ENCODE results near the gene LSAMP.

LSAMP gene

DNA sequence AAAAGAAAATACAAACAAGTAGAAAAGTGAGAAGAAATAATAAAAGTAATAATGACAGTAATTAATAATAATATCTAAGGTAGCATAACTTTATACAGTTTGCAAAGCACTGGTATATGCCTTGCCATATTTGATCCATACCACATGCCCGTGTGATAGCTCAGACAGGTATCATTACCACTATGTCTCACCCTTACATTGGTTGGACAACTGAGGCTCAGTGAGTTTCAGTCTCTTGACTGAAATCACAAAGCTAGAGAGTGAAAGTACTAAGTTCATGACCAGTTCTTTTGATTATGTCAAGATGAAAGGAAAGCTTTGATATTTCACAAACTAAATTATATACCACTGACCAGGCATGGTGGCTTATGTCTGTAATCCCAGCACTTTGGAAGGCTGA lies 413.1 kb downstream of the LSAMP start:
- DNase-seq (ENCODE audit: low read depth in 2 of 2, low spot score in 1 of 2): no peak

- no peak for DNase-seq (ENCODE audit: low read depth in 2 of 2, low spot score in 1 of 2)
Observed at GRCh38 chr3:116030131-116030850, 415.0 kb downstream of the LSAMP start.

- no peak for DNase-seq (ENCODE audit: low read depth in 2 of 2, low spot score in 1 of 2)
Observed at GRCh38 chr3:116029266-116029665, 416.0 kb downstream of the LSAMP start.

GRCh38 chr3:116028157-116028556 lies 417.1 kb downstream of the LSAMP start:
- no peak for DNase-seq (ENCODE audit: low read depth in 2 of 2, low spot score in 1 of 2)

GRCh38 chr3:116020989-116021388 lies 424.3 kb downstream of the LSAMP start:
- no peak for DNase-seq (ENCODE audit: low read depth in 2 of 2, low spot score in 1 of 2)

- no peak for DNase-seq (ENCODE audit: low read depth in 2 of 2, low spot score in 1 of 2)
Observed at GRCh38 chr3:116020495-116020894, 424.8 kb downstream of the LSAMP start.

DNA sequence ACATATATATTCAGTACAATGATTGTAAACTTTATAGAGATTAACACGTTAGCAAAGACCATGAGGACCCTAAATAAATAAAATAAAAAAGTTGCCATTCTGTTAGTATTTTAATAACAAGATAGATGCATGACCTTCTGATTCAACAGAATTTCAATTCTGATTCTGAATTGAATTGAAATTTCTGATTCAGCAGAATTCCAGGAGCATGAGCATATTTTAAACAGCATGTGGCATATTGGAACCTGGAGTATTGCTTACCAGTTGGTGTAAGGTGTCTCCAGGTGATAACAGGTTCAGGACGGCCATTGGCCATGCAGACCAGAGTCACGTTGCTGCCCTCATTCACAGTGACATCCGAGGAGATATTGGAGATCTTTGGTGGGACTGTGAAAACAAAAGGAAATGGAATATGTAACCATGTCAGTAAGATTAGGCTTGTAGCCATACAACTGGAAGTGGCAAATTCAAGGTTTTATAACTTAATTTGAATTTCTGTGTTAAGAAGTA lies 426.0 kb downstream of the LSAMP start:
- DNase-seq (ENCODE audit: low read depth in 2 of 2, low spot score in 1 of 2): no peak

DNA sequence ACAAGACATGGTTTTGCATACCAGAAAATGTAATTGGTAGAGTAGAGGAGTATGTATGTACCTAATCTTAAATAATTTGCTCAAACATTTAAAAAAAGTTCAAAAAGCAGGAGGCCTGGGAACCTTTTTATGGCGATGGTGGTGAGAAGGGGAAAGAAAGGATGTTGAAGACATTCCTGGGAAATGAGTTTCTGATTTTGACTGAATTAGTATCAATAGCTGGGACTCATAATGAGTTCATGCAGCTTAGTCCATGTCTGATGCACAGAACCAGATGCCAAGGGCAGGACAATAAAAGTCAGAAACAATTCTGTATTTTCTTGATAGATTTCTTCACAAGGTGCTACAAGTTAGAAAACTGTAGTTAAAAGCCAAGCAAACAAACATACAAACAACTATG lies 426.6 kb downstream of the LSAMP start:
- DNase-seq (ENCODE audit: low read depth in 2 of 2, low spot score in 1 of 2): no peak

DNA sequence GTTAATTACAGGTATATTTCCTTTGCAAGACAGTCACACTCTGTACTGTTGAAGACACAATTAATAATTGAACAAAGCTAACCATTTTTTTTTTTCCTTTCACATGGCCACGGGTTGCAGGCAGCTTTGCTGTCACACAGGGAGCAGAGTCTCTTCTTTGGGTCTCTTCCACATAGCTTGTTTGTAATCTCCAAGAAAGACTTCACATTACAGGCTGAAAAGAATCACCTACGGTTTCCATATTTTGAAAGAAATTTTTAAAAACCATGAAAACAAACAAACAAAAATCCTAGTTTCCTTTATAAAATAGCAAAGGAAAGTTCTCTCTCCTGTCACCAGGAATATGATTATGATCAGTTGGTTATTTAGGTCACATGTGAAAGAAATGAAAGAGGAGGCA lies 429.4 kb downstream of the LSAMP start:
- DNase-seq (ENCODE audit: low read depth in 2 of 2, low spot score in 1 of 2): no peak

GRCh38 chr3:116007000-116007399 lies 438.3 kb downstream of the LSAMP start:
- no peak for DNase-seq (ENCODE audit: low read depth in 2 of 2, low spot score in 1 of 2)

DNA sequence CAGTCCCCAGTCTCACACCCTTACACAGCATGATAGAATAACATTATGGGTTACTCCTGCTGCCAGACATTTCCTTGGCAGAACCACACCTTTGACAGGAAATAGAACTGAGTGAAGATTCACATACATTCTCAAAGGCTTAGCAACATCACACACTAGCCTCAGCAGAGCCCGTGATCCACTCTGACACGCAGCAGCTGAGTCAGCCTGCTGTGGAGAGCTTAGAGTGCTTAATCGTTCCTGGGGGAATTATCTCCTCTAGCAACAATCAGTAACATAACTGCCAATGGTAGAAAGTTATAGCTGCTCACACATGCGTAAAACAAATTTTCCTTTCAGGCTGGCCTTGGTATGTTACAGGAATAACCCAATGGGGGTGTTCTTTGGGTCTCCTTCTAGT lies 439.9 kb downstream of the LSAMP start:
- DNase-seq (ENCODE audit: low read depth in 2 of 2, low spot score in 1 of 2): no peak

DNA sequence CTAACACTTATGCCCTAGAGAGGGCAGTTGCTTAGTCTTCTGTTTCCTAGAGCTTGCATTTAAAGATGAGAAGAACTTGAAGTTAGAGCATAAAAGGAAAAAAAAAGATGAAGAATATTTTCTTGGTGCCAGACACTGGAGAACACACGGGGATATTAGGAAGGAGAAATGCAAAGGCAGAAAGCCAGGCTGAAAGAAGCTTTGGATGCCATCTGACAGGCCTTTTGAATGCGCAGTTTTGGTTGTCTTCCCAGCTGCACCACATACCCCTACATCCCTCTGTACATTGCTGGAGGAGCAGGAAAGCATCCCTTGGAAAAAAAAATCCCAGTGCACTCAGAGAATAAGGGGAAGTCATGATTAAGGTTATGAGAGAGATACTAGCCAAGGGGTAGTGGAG lies 443.1 kb downstream of the LSAMP start:
- DNase-seq (ENCODE audit: low read depth in 2 of 2, low spot score in 1 of 2): no peak

DNA sequence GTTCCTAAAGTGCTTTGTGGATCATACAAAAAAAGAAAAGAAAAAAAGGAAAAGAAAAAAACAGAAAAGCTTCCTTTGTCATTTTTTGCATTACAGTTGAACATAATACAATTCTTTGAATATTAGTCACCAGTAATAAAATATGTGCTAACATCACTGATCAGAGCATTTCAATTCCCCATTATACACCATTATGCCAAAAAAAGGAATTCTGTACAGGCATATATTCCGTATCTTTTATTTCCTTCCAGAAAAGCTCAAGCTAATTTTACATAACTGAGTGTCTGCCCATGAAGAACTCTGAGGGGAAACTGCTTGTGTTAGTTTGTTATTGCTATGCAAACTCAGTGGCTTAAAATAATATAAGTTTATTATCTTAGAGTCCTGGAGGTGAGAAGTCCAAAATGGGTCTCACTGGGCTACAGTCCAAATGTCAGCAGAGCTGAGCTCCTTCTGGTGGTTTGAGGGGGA lies 444.1 kb downstream of the LSAMP start:
- DNase-seq (ENCODE audit: low read depth in 2 of 2, low spot score in 1 of 2): no peak

- no peak for DNase-seq (ENCODE audit: low read depth in 2 of 2, low spot score in 1 of 2)
Observed at GRCh38 chr3:116000311-116000710, 445.0 kb downstream of the LSAMP start.

GRCh38 chr3:115999613-116000012 lies 445.7 kb downstream of the LSAMP start:
- no peak for DNase-seq (ENCODE audit: low read depth in 2 of 2, low spot score in 1 of 2)

GRCh38 chr3:115999001-115999585 lies 446.2 kb downstream of the LSAMP start:
- no peak for DNase-seq (ENCODE audit: low read depth in 2 of 2, low spot score in 1 of 2)

DNA sequence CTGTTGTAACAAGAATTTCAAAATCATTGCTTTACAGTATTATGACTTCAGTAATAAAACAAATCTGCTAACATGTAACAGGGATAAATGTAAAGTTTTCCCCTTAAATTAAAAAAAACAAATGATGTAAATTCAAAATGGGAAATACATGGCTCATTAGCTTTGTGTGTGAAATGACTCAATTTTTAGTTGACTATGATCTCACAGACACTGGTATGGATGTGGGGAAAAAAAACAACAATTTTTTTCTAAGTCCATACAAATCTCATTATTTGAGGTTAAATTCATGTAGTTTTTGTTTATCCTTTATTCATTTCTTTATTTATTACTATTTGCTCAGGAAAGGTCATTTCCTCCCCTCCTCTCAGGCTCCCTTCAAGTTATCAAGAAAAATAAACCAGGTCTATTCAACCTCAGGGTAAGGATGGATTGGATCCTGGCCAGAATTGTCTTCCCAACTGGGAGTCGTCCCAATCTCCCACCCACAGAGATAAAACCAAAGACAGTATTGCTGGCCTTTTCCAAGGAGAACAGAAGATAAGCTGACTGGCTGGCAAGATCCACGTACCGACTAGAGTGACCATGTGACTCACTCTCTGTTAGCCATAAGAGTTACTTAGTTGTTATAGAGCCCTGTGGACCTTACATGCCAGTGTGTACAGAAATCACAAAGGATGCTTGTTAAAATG lies 448.7 kb downstream of the LSAMP start:
- DNase-seq (ENCODE audit: low read depth in 2 of 2, low spot score in 1 of 2): no peak

DNA sequence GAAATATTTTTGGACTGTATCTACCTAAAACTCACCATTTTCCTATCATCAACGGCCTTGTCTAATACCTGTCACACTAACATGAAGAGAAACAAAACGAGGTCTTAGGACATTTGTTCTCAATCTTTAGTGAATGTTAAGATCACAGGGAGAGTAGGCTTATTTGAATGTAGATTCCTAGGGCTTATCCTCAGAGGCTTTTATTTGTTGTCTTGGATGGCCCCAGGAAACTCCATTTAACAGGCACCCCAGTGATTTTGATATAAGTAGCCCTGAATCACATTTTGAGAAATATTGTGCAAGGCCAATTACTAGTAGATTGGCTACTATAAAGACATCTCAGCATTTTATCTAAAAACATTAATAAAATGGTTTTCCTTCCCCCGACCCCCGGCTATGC lies 454.6 kb downstream of the LSAMP start:
- no peak for DNase-seq (ENCODE audit: low read depth in 2 of 2, low spot score in 1 of 2)

DNA sequence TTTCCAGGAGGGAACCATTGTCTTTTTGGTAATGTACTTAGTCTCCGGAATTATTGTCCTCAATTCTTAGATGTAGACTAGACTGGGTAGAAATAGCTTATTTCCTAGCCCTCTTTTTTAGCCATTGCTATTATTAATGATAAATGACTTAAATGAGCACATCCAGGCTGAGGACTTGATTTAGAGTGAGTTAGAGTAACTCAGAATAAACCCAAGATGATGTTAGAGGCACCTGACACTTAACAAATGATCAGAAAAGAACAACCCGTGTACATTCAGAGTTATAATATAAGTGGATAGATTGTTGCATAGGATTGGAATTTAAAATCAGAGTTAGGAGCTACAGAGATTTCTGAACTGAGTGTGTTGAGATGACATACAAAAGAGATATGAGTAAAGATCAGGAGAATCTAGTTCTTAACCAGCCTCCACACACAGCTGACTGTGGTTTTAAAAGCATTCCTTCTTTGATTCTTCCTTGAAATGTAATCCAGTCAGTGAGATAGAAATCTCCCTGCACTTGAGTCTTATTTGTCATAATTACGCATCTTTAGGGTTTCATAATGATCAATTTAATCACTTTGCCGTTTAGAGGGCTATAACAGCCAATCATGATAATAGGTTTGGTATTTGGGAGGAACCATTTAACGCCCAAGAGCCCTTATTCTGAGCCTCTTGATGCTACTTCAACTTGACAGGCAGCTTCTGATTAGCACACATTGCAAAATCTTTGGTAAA lies 455.4 kb downstream of the LSAMP start:
- DNase-seq (ENCODE audit: low read depth in 2 of 2, low spot score in 1 of 2): no peak

GRCh38 chr3:115986555-115987207 lies 458.6 kb downstream of the LSAMP start:
- DNase-seq (ENCODE audit: low read depth in 2 of 2, low spot score in 1 of 2): no peak

GRCh38 chr3:115982629-115983028 lies 462.7 kb downstream of the LSAMP start:
- no peak for DNase-seq (ENCODE audit: low read depth in 2 of 2, low spot score in 1 of 2)
